ENCODE data around the gene SIRPA. TPM values are rescaled to one million over a fixed set of nuclear protein-coding genes. Genes with fewer than 3 reads are reported as not detected.
"Not testable (repeated sequence)": the region's sequence is repeated elsewhere in the genome, so short reads cannot be mapped to it uniquely, and the experiment has no call there.

Gene SIRPA
- total and polyA plus RNA-seq, 4 donors, result 16.6 to 123 (median 52.6) TPM

GRCh38 chr20:1920252-1920651 is 25.0 kb downstream of the SIRPA start:
- Histone ChIP-seq H3K4me3 (no peak overlapping the region), H3K9ac (ENCODE audit: insufficient read depth in 1 of 2, low read length in 2 of 2) (peak overlapping the region in 1 of 2 donors; percentile 44), H3K36me3 (ENCODE audit: control insufficient read depth in 4 of 4, insufficient read depth in 4 of 4, low read length in 4 of 4) (peaks cover 0 to 16% (median 4%) of the 10 kb centered on the region in 4 donors), H3K27me3 (ENCODE audit: control insufficient read depth in 3 of 3, insufficient read depth in 3 of 3, low read length in 2 of 3) (no peaks in the 10 kb centered on the region), H3K27ac (ENCODE audit: low read depth in 1 of 2, low read length in 1 of 2) (no peak overlapping the region), H3K4me1 (ENCODE audit: control insufficient read depth in 5 of 5, insufficient read depth in 5 of 5, low read length in 5 of 5) (peaks cover 0 to 7% (median 0%) of the 10 kb centered on the region in 5 donors), H3K9me3 (ENCODE audit: control insufficient read depth in 4 of 4, insufficient read depth in 3 of 4, low read length in 3 of 4) (no peaks in the 10 kb centered on the region)
- ATAC-seq (ENCODE audit: insufficient read depth, low FRiP score) (no peak), DNase-seq (no peak)
- TF ChIP-seq CTCF (IDR thresholded peaks at IDR 0.05; ENCODE audit: control extremely low read depth, extremely low read depth), result no peak
- WGBS, 2 donors, result 62 to 73% methylated on average over 8 of the region's 8 CpGs

DNA sequence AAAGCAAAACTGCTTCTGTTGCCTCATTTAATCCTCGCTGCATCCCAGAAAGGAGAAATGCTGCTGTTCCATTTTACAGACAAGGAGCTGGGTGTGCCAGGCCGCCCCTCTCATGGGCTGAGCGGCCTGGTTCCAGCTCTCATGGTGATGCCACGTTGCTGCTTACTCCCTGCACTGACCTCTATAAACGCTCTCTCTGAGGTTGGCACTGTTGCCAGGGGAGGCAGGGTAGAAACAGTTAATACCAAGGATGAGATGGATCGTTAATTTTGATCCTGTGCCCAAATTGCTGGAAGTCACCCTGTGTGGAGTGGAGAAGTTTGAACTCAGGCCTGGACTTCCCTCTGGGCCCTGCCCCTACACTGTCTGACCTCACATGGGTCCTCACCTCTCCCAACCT is 25.6 kb downstream of the SIRPA start:
- H3K27ac ChIP-seq (ENCODE audit: low read depth in 1 of 2, low read length in 1 of 2), result no peak overlapping the region
- no peak for DNase-seq
- H3K4me1 ChIP-seq (ENCODE audit: control insufficient read depth in 5 of 5, insufficient read depth in 5 of 5, low read length in 5 of 5), result peaks cover 0 to 7% (median 0%) of the 10 kb centered on the region in 5 donors
- no peak overlapping the region for H3K4me3 ChIP-seq
- H3K27me3 ChIP-seq (ENCODE audit: control insufficient read depth in 3 of 3, insufficient read depth in 3 of 3, low read length in 2 of 3), result no peaks in the 10 kb centered on the region
- no peak for TF ChIP-seq CTCF (IDR thresholded peaks at IDR 0.05; ENCODE audit: control extremely low read depth, extremely low read depth)
- no peaks in the 10 kb centered on the region for H3K9me3 ChIP-seq (ENCODE audit: control insufficient read depth in 4 of 4, insufficient read depth in 3 of 4, low read length in 3 of 4)
- H3K36me3 ChIP-seq (ENCODE audit: control insufficient read depth in 4 of 4, insufficient read depth in 4 of 4, low read length in 4 of 4), result peaks cover 0 to 10% (median 4%) of the 10 kb centered on the region in 4 donors
- ATAC-seq (ENCODE audit: insufficient read depth, low FRiP score), result no peak
- 75 to 86% methylated on average over 6 of the region's 6 CpGs for WGBS, 2 donors
- H3K9ac ChIP-seq (ENCODE audit: insufficient read depth in 1 of 2, low read length in 2 of 2), result no peak overlapping the region

DNA sequence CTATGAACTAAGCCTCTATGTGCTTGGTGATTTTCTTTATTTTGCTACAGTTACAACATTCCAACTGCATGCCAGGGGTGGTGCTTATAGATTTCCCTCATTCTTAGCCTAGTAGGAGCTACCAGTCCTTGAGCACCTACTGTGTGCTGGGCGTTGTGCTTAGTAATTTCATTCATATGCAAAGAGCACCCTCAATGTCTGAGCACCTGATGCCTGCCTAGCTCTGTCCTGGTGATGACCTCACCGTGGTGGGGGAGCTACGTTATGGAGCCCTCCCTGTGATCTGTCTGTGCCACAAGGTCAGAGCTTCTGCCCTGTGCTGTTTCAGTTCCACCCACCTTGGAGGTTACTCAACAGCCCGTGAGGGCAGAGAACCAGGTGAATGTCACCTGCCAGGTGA is 26.8 kb downstream of the SIRPA start:
- H3K27ac ChIP-seq (ENCODE audit: low read depth in 1 of 2, low read length in 1 of 2); H3K36me3 ChIP-seq (ENCODE audit: control insufficient read depth in 4 of 4, insufficient read depth in 4 of 4, low read length in 4 of 4); H3K27me3 ChIP-seq (ENCODE audit: control insufficient read depth in 3 of 3, insufficient read depth in 3 of 3, low read length in 2 of 3); DNase-seq; H3K4me3 ChIP-seq; H3K4me1 ChIP-seq (ENCODE audit: control insufficient read depth in 5 of 5, insufficient read depth in 5 of 5, low read length in 5 of 5); H3K9ac ChIP-seq (ENCODE audit: insufficient read depth in 1 of 2, low read length in 2 of 2); ATAC-seq (ENCODE audit: insufficient read depth, low FRiP score); H3K9me3 ChIP-seq (ENCODE audit: control insufficient read depth in 4 of 4, insufficient read depth in 3 of 4, low read length in 3 of 4): not testable (repeated sequence)
- WGBS, 2 donors, result 79 to 95% methylated on average over 4 of the region's 4 CpGs

DNA sequence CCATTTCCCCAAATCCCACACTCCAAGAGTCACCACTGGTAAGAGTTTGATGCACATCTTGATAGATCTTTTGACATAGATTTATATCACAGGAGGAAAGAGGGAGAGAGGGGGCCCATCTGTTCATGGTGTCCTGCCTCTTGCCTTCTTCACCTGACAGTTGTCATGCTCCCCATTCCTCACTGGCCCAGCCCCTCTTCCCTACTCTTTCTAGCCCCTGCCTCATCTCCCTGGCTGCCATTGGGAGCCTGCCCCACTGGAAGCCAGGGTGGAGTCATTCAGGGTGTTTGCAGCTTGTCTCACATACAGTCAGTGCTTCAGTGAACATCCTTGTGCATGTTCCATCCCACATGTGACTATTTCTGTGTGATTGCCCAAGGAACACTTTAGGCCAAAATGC is 27.6 kb downstream of the SIRPA start:
- ATAC-seq (ENCODE audit: insufficient read depth, low FRiP score) (no peak), DNase-seq (no peak)
- Histone ChIP-seq H3K4me1 (ENCODE audit: control insufficient read depth in 5 of 5, insufficient read depth in 5 of 5, low read length in 5 of 5) (peaks cover 0 to 7% (median 0%) of the 10 kb centered on the region in 5 donors), H3K36me3 (ENCODE audit: control insufficient read depth in 4 of 4, insufficient read depth in 4 of 4, low read length in 4 of 4) (peaks cover 0 to 3% (median 0%) of the 10 kb centered on the region in 4 donors), H3K4me3 (no peak overlapping the region), H3K27me3 (ENCODE audit: control insufficient read depth in 3 of 3, insufficient read depth in 3 of 3, low read length in 2 of 3) (no peaks in the 10 kb centered on the region), H3K27ac (ENCODE audit: low read depth in 1 of 2, low read length in 1 of 2) (no peak overlapping the region), H3K9me3 (ENCODE audit: control insufficient read depth in 4 of 4, insufficient read depth in 3 of 4, low read length in 3 of 4) (no peaks in the 10 kb centered on the region), H3K9ac (ENCODE audit: insufficient read depth in 1 of 2, low read length in 2 of 2) (no peak overlapping the region)
- no peak for TF ChIP-seq CTCF (IDR thresholded peaks at IDR 0.05; ENCODE audit: control extremely low read depth, extremely low read depth)

Data from lung (tissue), 12 donors.